MM.1S (cell line): Measurements from ENCODE around the gene GNAI2.

Experiments
- DNase-seq: peaks from one replicate; pipeline ENCODE4 v3.0.0-alpha.2; 2015
- H2AFZ ChIP-seq: fragments of 300-600 bp; sonication (generic); 2 replicates; pipeline ENCODE4 v1.6.0; 2016; ENCODE audit warnings: antibody characterized with exemption, low read length
- H3F3A ChIP-seq: fragments of 300-600 bp; sonication (generic); 2 replicates; pipeline ENCODE4 v1.6.1; 2016; ENCODE audit warnings: mild to moderate bottlenecking, antibody characterized with exemption, low read length, moderate library complexity, mixed read lengths; ENCODE audit not compliant: insufficient read depth
- H3K27ac ChIP-seq: fragments of 300-600 bp; sonication (generic); 2 replicates; pipeline ENCODE4 v1.5.1; 2016; ENCODE audit warnings: mild to moderate bottlenecking, low read length
- H3K27me3 ChIP-seq: fragments of 300-600 bp; sonication (generic); replicated peaks from 2 replicates; pipeline ENCODE4 v1.6.0; 2016; ENCODE audit warnings: low read length; ENCODE audit not compliant: insufficient read depth
- H3K36me3 ChIP-seq: fragments of 300-600 bp; sonication (generic); replicated peaks from 2 replicates; pipeline ENCODE4 v1.6.1; 2016; ENCODE audit warnings: mild to moderate bottlenecking, low read length, mixed read lengths; ENCODE audit not compliant: insufficient read depth
- H3K4me1 ChIP-seq: fragments of 300-600 bp; sonication (generic); 2 replicates; pipeline ENCODE4 v1.6.1; 2016; ENCODE audit warnings: low read length, mixed read lengths
- H3K4me2 ChIP-seq: fragments of 300-600 bp; sonication (generic); 2 replicates; pipeline ENCODE4 v1.6.0; 2016; ENCODE audit warnings: low read depth, low read length
- H3K4me3 ChIP-seq: fragments of 300-600 bp; sonication (generic); 2 replicates; pipeline ENCODE4 v1.5.1; 2016; ENCODE audit warnings: low read length, mixed read lengths
- H3K79me2 ChIP-seq: fragments of 300-600 bp; sonication (generic); 2 replicates; pipeline ENCODE4 v1.6.1; 2016; ENCODE audit warnings: mixed run types, low read length, mixed read lengths
- H3K9ac ChIP-seq: fragments of 300-600 bp; sonication (generic); 2 replicates; pipeline ENCODE4 v1.6.1; 2016; ENCODE audit warnings: low read length, mixed read lengths
- H3K9me2 ChIP-seq: fragments of 300-600 bp; sonication (generic); replicated peaks from 2 replicates; pipeline ENCODE4 v1.6.1; 2016; ENCODE audit warnings: mild to moderate bottlenecking, low read length, mixed read lengths; ENCODE audit not compliant: insufficient read depth
- H3K9me3 ChIP-seq: fragments of 300-600 bp; sonication (generic); replicated peaks from 2 replicates; pipeline ENCODE4 v1.6.1; 2016; ENCODE audit warnings: mild to moderate bottlenecking, low read length, mixed read lengths; ENCODE audit not compliant: insufficient read depth
- H4K20me1 ChIP-seq: fragments of 300-600 bp; sonication (generic); 2 replicates; pipeline ENCODE4 v1.6.1; 2016; ENCODE audit warnings: mild to moderate bottlenecking, low read length, moderate library complexity, mixed read lengths; ENCODE audit not compliant: insufficient read depth
- CTCF ChIP-seq: fragments of 300-600 bp; sonication (generic); IDR thresholded peaks from 2 replicates; pipeline ENCODE4 v1.5.1; 2016; ENCODE audit warnings: antibody characterized with exemption, low read length, mixed read lengths
- EZH2 ChIP-seq: fragments of 300-600 bp; sonication (generic); optimal IDR thresholded peaks from 2 replicates; pipeline ENCODE3; 2017; ENCODE audit warnings: low read depth, mild to moderate bottlenecking, antibody characterized with exemption, low read length, mixed read lengths
- EZH2phosphoT487 ChIP-seq: fragments of 300-600 bp; sonication (generic); IDR thresholded peaks from 2 replicates; pipeline ENCODE4 v1.6.1; 2018; ENCODE audit warnings: antibody characterized with exemption, low read length

The GNAI2 gene

GRCh38 chr3:50189989-50190388 lies 46.0 kb upstream of the GNAI2 start:
- no peaks in the 10 kb centered on the region for H3K9me2 ChIP-seq
- TF ChIP-seq CTCF: no peak
- no peak for TF ChIP-seq EZH2
- TF ChIP-seq EZH2phosphoT487: no peak
- no peak for DNase-seq
- no peaks in the 10 kb centered on the region for H4K20me1 ChIP-seq
- H3K79me2 ChIP-seq: no peaks in the 10 kb centered on the region
- H3K36me3 ChIP-seq: no peaks in the 10 kb centered on the region
- no peaks in the 10 kb centered on the region for H3K4me1 ChIP-seq
- H2AFZ ChIP-seq: no peak overlapping the region
- H3F3A ChIP-seq: no peaks in the 10 kb centered on the region
- H3K27ac ChIP-seq: no peak overlapping the region
- H3K27me3 ChIP-seq: peaks cover 58% of the 10 kb centered on the region
- no peak overlapping the region for H3K4me2 ChIP-seq
- H3K4me3 ChIP-seq: no peak overlapping the region
- no peak overlapping the region for H3K9ac ChIP-seq
- H3K9me3 ChIP-seq: no peaks in the 10 kb centered on the region

GRCh38 chr3:50190936-50191660 lies 44.9 kb upstream of the GNAI2 start, which contains the start of gene GNAT1:
Gene GNAT1 (plus strand): TSS chr3:50191610. CDS start chr3:50191726, 116 bp downstream.
- H3K4me2 ChIP-seq: no peak within 1 kb of the TSS

GRCh38 chr3:50192124-50192523 lies 43.9 kb upstream of the GNAI2 start:
- peaks cover 60% of the 10 kb centered on the region for H3K27me3 ChIP-seq
- no peaks in the 10 kb centered on the region for H3K9me3 ChIP-seq
- no peaks in the 10 kb centered on the region for H3K4me1 ChIP-seq
- no peaks in the 10 kb centered on the region for H3K36me3 ChIP-seq
- no peaks in the 10 kb centered on the region for H3K79me2 ChIP-seq
- H4K20me1 ChIP-seq: no peaks in the 10 kb centered on the region
- no peak overlapping the region for H3K4me3 ChIP-seq
- no peak overlapping the region for H2AFZ ChIP-seq
- H3K9ac ChIP-seq: no peak overlapping the region
- no peaks in the 10 kb centered on the region for H3K9me2 ChIP-seq
- no peaks in the 10 kb centered on the region for H3F3A ChIP-seq
- no peak for DNase-seq
- no peak overlapping the region for H3K27ac ChIP-seq
- TF ChIP-seq EZH2: no peak
- TF ChIP-seq EZH2phosphoT487: no peak
- no peak for TF ChIP-seq CTCF
- H3K4me2 ChIP-seq: no peak overlapping the region

More at GRCh38 chr3:50190936-50191660, 44.9 kb upstream of the GNAI2 start, which contains the start of gene GNAT1:
- Histone ChIP-seq H3F3A (no peaks in the 10 kb centered on the region), H3K4me1 (no peaks in the 10 kb centered on the region), H3K79me2 (no peaks in the 10 kb centered on the region), H3K27me3 (peaks cover 60% of the 10 kb centered on the region), H3K9me2 (no peaks in the 10 kb centered on the region), H3K36me3 (no peaks in the 10 kb centered on the region), H2AFZ (no peak within 1 kb of the TSS), H3K9ac (no peak within 1 kb of the TSS), H4K20me1 (no peaks in the 10 kb centered on the region), H3K27ac (no peak within 1 kb of the TSS), H3K4me3 (no peak within 1 kb of the TSS), H3K9me3 (no peaks in the 10 kb centered on the region)
- no peak for DNase-seq
- TF ChIP-seq CTCF (no peak), EZH2 (no peak), EZH2phosphoT487 (no peak)
